HG02885 (cell line): Measurements from ENCODE around the gene DIRAS1.
A peak's percentile ranks its signal among the peaks of the same experiment; 100 is the strongest.
"Not testable (repeated sequence)": the region's sequence is repeated elsewhere in the genome, so short reads cannot be mapped to it uniquely, and the experiment has no call there.

Experiments used
- ATAC-seq: cut with Tn5 transposase; IDR thresholded peaks from one replicate; pipeline ENCODE4 v1.9.1; 2021; ENCODE audit warnings: mild to moderate bottlenecking; ENCODE audit not compliant: unreplicated experiment, poor library complexity

DIRAS1 gene

DNA sequence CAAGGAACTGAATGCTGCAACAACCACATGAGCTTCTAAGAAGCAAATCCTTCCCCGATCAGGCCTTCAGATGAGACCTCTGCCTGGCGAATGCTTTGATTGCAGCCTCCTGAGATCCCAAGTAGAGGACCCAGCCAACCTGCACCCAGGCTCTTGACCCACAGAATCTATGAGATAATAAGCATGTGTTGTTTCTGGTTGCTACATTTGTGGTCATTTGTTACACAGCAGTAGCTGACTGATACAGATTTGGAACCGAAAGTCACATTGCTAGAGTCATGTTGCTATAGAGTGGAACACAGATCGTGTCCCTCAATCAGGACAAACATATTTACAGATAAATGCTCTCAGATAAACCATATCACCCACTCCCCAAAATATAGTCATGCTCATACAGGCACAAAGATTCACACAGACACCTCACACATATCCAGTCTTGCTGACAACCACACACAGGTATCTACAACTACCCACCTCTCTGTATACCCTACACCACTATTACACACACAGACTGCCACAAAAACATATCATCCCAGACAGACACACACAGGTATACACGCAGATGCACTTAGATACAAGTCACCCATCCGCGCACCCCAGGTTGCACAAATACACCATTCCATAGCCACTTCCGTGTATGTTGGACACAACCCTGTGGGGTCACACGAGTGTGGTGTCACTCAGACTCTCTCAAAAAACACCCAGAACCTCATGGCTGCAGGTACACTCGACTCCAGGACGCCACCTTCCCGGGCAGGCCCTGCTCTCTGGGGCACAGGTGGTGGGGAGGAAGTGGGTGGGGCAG is 5.5 kb downstream of the DIRAS1 start:
- no peak for ATAC-seq

DNA sequence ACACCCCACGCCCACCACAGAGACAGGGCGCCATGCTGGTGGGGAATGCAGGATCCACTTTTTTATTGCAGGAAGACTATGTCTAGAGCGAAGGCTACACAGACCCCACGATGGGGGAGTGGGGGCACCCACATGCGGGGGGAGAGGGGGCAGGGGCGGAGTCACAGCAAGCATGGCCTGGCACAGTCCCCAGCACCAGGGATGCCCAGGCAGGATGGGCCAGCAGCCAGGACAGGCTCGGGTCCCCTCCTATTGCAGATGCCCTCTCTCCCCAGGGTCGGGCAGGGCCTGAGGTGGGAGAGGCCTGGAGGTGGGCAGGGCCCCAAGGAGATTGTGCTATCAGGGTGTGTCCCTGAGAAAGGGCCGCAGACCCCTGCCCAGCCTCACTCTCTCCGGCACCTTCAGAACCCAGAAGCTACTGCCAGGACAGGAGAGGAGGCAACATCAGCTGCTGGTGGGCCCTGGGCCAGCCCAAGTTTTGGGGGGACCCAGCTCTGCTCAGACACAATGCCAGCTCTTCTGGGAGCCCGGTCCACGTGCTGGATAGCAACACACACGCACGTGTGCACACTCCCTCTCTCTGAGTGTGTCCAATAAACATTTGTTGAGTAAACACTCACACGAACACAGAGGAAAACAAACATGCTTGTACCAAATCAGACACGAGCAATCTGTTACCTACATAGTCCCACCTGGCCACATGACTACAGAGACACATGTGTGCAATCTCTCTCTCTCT is 6.5 kb downstream of the DIRAS1 start:
- no peak for ATAC-seq

DNA sequence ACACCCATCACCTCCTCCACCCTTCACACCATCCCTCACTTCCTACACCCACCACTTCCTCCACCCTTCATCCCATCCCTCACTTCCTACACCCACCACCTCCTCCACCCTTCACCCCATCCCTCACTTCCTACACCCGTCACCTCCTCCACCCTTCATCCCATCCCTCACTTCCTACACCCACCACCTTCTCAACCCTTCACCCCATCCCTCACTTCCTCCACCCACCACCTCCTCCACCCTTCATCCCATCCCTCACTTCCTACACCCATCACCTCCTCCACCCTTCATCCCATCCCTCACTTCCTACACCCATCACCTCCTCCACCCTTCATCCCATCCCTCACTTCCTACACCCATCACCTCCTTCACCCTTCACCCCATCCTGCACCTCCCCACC is 7.1 kb downstream of the DIRAS1 start:
- not testable (repeated sequence) for ATAC-seq

DNA sequence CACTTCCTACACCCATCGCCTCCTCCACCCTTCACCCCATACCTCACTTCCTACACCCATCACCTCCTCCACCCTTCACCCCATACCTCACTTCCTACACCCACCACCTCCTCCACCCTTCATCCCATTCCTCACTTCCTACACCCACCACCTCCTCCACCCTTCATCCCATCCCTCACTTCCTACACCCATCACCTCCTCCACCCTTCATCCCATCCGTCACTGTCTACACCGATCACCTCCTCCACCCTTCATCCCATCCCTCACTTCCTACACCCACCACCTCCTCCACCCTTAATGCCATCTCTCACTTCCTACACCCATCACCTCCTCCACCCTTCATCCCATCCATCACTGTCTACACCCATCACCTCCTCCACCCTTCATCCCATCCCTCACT is 8.0 kb downstream of the DIRAS1 start:
- not testable (repeated sequence) for ATAC-seq

DNA sequence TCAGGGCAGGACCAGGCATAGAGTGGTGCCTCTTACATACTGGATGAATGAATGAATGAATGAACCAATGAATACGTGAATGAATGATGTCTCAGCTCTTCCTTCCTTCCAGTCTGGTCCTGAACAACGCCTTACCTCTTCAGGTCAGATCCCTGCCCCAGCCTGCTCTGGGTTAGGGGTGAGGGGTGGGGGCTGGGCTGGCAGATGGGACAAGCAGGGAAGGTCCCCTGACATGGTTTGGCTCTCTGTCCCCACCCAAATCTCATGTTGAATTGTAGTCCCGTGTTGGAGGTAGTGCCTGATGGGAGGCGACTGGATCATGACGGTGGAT is 9.3 kb downstream of the DIRAS1 start:
- ATAC-seq, result no peak

GRCh38 chr19:2711172-2711874 is 9.8 kb downstream of the DIRAS1 start:
- no peak for ATAC-seq

GRCh38 chr19:2706251-2706650 is 14.9 kb downstream of the DIRAS1 start:
- ATAC-seq, result no peak

DNA sequence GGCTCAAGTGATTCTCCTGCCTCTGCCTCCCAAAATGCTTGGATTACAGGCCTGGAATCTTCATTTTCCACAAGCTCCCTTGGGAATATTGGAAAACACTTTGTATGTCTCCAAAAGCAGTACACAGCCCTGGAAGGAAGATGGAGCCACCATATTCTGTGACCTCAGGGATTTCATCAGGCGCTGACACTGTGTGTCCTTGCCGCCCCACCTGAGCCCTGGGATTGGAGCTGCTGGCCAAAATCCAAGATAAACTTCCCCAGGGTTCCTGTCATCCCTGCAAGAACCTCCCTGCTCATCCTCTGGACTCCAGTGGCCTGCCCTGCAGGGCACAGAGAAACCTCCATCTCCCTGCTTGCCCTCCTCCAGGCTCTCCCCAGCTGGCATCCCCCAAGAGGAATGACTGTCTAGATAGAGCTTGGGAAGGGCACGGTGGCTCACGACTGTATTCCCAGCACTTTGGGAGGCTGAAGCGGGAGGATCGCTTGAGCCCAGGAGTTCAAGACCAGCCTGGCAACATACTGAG is 17.4 kb downstream of the DIRAS1 start:
- no peak for ATAC-seq

- no peak for ATAC-seq
Measured at GRCh38 chr19:2703077-2703437, 18.1 kb downstream of the DIRAS1 start.

- peak; percentile 86 for ATAC-seq
Measured at GRCh38 chr19:2702170-2703076, 18.7 kb downstream of the DIRAS1 start, which contains the start of gene GNG7. Gene GNG7 (minus strand): TSS chr19:2702694. CDS start chr19:2520688, 182,006 bp downstream.

GRCh38 chr19:2701361-2702169 is 19.6 kb downstream of the DIRAS1 start:
- ATAC-seq, result no peak

- no peak for ATAC-seq
Measured at GRCh38 chr19:2700660-2701360, 20.4 kb downstream of the DIRAS1 start.

DNA sequence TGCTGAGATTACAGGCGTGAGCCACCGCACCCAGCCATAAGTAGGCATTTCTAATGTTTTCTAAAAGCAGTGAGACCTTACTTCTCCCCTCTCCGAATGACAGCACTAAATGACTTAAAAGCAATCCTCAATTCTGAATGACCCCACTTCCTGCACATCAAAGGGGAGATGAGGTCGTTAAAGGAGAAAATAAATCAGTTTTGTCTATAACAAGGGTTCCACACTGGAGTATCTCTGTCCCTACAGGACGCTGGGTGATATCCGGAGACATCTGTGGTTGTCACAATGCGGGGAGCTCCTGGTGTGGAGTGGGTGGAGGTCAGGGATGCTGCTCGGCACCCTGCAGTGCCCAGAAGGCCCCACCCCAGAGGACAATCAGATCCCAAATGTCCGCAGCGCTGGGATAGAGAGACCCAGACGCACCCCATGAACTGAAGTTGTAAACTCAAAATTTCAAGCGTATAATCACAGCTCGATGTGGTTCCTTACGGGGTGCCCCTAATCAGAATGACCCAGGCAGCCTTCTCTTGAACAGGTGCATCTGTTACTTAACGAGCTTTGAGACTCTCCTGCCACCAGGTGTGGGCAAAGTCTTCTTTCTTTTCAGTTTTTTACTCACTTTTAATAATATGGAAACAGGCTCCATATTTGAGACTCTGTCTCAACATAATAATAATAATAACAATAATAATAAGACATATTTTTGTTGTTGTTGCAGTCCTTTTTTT is 21.6 kb downstream of the DIRAS1 start:
- ATAC-seq, result no peak

DNA sequence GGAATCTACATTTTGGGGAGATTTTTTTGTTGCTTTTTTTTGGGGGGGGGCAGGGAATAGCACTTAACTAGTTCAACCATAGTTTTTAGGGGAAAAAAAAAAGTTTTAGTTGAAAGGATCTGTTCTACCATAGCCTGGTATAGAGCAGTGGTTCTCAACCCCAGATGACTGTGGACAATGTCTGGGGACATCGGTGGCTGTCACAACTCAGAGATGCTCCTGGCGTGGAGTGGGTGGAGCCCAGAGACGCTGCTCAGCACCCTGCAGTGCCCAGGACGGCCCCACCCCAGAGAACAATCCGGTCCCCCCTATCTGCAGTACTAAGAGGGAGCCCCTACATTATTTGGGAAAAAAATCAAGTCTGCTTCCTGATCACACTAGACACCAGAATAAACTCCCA is 27.0 kb downstream of the DIRAS1 start:
- no peak for ATAC-seq

DNA sequence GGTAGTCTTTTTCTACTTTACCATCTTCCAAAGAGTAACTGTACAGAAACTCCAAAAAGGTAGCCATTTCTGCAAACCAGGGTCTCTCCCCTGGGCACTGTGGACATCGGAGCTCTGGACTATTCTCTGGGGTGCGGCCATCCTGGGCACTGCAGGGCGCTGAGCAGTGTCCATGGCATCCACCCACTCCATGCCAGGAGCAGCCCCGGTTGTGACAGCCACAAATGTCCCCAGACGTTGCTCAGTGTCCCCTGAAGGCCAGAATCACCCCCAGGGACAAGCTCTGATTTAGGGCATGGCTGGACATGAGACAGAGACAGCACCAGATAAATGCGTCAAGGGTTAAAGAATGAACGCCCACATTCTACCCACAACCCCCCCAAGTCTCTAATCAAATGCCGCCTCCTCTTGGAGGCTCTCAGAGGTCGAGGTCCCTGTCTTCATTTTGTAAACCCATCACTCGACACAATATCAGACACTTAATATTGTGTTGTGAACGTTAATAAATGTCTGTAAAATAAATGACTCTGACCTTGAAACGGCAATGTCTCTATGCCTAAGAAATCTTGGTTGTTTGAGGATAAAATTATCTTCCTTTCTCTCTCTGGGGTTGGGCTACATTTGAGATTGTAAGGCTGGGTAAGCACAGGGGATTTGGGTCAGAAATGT is 27.5 kb downstream of the DIRAS1 start:
- ATAC-seq, result no peak

DNA sequence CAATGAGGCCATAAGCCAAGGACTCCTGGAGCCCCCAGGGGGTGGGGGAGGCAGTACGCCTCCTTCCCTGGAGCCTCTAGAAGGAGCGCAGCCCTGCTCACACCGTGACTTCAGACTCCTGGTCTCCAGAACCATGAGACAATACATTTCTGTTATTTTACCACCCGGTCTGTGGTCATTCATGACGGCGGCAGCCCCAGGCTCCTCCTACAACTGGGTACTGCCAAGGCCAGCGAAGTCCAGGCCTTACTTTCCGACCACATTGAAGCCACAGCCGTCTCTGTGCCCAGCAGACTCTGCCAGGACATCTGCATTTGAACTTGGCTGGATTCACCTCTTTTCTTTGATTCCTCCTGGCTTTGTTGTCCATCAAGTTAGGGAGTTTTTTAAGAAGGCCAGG is 29.2 kb downstream of the DIRAS1 start:
- no peak for ATAC-seq

DNA sequence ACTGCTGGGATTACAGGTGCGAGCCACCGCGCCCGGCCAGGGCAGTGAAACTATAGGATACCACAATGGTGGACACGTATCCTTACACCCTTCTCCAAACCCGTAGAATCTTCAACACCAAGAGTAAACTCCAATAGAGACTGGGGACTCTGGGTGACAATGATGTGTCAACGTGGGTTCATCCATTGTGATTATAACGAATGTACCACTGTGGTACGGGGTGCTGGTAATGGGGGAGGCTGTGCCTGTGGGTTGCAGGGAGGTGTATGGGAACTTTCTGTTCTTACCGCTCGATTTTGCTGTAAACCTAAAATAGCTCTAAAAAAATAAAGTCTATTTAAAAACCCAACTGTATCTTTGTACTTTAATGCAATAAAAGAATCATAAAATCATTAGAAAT is 30.3 kb downstream of the DIRAS1 start:
- no peak for ATAC-seq
